Fibroblast of skin of abdomen (primary cell): Measurements from ENCODE around the gene CIZ1.
A peak's percentile ranks its signal among the peaks of the same experiment; 100 is the strongest.

Experiments
- DNase-seq: peaks from one replicate; pipeline ENCODE4 v3.0.0-alpha.2; 2013

CIZ1 gene

GRCh38 chr9:128162215-128163026 lies 29.0 kb downstream of the CIZ1 start:
- no peak for DNase-seq

- no peak for DNase-seq
Measured at GRCh38 chr9:128161215-128161902, 30.0 kb downstream of the CIZ1 start.

- no peak for DNase-seq
Measured at GRCh38 chr9:128160603-128160987, 30.8 kb downstream of the CIZ1 start.

- DNase-seq = peak; percentile 94
Measured at GRCh38 chr9:128159784-128160602, 31.4 kb downstream of the CIZ1 start, which contains the start of gene BBLN. BBLN (plus strand) TSS chr9:128160265; CDS start chr9:128160408, 143 bp downstream.

- DNase-seq = no peak
Measured at GRCh38 chr9:128159522-128159783, 31.9 kb downstream of the CIZ1 start.

GRCh38 chr9:128155736-128156500 lies 35.5 kb downstream of the CIZ1 start:
- DNase-seq = no peak

GRCh38 chr9:128153947-128154695 lies 37.3 kb downstream of the CIZ1 start:
- DNase-seq = no peak

- no peak for DNase-seq
Measured at GRCh38 chr9:128153060-128153946, 38.1 kb downstream of the CIZ1 start.

- DNase-seq = no peak
Measured at GRCh38 chr9:128152133-128153059, 39.0 kb downstream of the CIZ1 start.

GRCh38 chr9:128151309-128152132 lies 39.9 kb downstream of the CIZ1 start:
- no peak for DNase-seq

GRCh38 chr9:128150594-128151308 lies 40.6 kb downstream of the CIZ1 start:
- no peak for DNase-seq

GRCh38 chr9:128149951-128150593 lies 41.3 kb downstream of the CIZ1 start:
- no peak for DNase-seq

- DNase-seq = no peak
Measured at GRCh38 chr9:128149001-128149701, 42.2 kb downstream of the CIZ1 start, which contains the start of gene LCN2. LCN2 (plus strand) TSS chr9:128149453; CDS start chr9:128149526, 73 bp downstream.

- DNase-seq = no peak
Measured at GRCh38 chr9:128148509-128149000, 42.8 kb downstream of the CIZ1 start.

- no peak for DNase-seq
Measured at GRCh38 chr9:128146591-128147120, 44.7 kb downstream of the CIZ1 start.

GRCh38 chr9:128145951-128146351 lies 45.4 kb downstream of the CIZ1 start:
- no peak for DNase-seq
